SH-SY5Y (cell line): ENCODE results near the gene ZDHHC14.

ENCODE experiments used
- GATA2 ChIP-seq: IDR thresholded peaks from 2 replicates; pipeline ENCODE4 v1.6.1; 2011; ENCODE audit warnings: mild to moderate bottlenecking, low read depth, low read length
- GATA3 ChIP-seq: IDR thresholded peaks from 2 replicates; pipeline ENCODE4 v1.6.1; 2011; ENCODE audit warnings: low read depth, mild to moderate bottlenecking, low read length, moderate library complexity

DNA sequence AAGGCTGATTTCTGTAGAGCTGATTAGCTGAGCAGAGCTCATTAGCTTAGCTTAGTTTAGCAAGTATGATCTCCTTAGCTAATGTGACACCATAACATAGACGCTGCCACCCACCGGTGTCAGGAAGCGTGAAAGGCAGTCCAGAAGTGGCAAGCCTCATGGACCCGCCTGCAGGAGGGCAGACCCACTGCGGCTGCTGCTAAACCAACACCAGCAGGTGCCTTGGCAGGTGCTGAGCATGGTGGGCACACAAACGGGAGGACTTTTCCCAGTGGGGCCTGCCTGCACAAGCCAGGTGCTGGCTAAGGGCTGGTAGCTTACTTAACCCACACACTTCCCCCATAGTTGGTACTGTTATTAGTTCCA is 22.7 kb downstream of the ZDHHC14 start:
- no peak for TF ChIP-seq GATA2
- no peak for TF ChIP-seq GATA3
